NCI-H1048 (cell line): ENCODE results near the gene BOC.
A peak's percentile ranks its signal among the peaks of the same experiment; 100 is the strongest.
"Not testable (repeated sequence)": the region's sequence is repeated elsewhere in the genome, so short reads cannot be mapped to it uniquely, and the experiment has no call there.

ENCODE experiments used
- DNase-seq: peaks from one replicate; lab custom pipeline; 2025; lab: John Stamatoyannopoulos, UW

BOC gene

GRCh38 chr3:113211330-113212149, at the start of gene BOC:
BOC (plus strand) TSS chr3:113211557; CDS start chr3:113249803, 38,246 bp downstream.
- no peak for DNase-seq

GRCh38 chr3:113161661-113162060, 49.7 kb upstream of the BOC start:
- no peak for DNase-seq

- DNase-seq = no peak
These were observed 48.2 kb upstream of the BOC start for GRCh38 chr3:113163152-113163551.

- no peak for DNase-seq
These were observed 45.5 kb upstream of the BOC start for GRCh38 chr3:113165841-113166240.

- DNase-seq = peak; percentile 85
These were observed 45.0 kb upstream of the BOC start for GRCh38 chr3:113166357-113166718.

- DNase-seq = peak; percentile 85
These were observed 44.5 kb upstream of the BOC start for GRCh38 chr3:113166719-113167492.

GRCh38 chr3:113167825-113168801, 43.2 kb upstream of the BOC start:
- no peak for DNase-seq

GRCh38 chr3:113169891-113170452, 41.4 kb upstream of the BOC start:
- DNase-seq = no peak

GRCh38 chr3:113170771-113171170, 40.6 kb upstream of the BOC start:
- DNase-seq = no peak

- DNase-seq = not testable (repeated sequence)
These were observed 39.6 kb upstream of the BOC start for GRCh38 chr3:113171675-113172300.

GRCh38 chr3:113173102-113173501, 38.3 kb upstream of the BOC start:
- DNase-seq = no peak

- no peak for DNase-seq
These were observed 37.1 kb upstream of the BOC start for GRCh38 chr3:113174304-113174703.

GRCh38 chr3:113174801-113175485, 36.4 kb upstream of the BOC start:
- DNase-seq = no peak

- no peak for DNase-seq
These were observed 33.8 kb upstream of the BOC start for GRCh38 chr3:113177526-113177925.

- no peak for DNase-seq
These were observed 32.0 kb upstream of the BOC start for GRCh38 chr3:113179235-113179824.

- DNase-seq = no peak
These were observed 27.4 kb upstream of the BOC start for GRCh38 chr3:113183748-113184661.

GRCh38 chr3:113185194-113185835, 26.0 kb upstream of the BOC start:
- no peak for DNase-seq

GRCh38 chr3:113186566-113186965, 24.8 kb upstream of the BOC start:
- DNase-seq = no peak

- DNase-seq = no peak
These were observed 18.1 kb upstream of the BOC start for GRCh38 chr3:113193288-113193687.
